Sciatic nerve (tissue), 2 donors: ENCODE measurements around the gene RAET1L. TPM values are rescaled to one million over a fixed set of nuclear protein-coding genes. Genes with fewer than 3 reads are reported as not detected.
"Not testable (repeated sequence)": the region's sequence is repeated elsewhere in the genome, so short reads cannot be mapped to it uniquely, and the experiment has no call there.

ENCODE experiments used
- ATAC-seq: fragments of 200-7000 bp; cut with Tn5 transposase; one replicate; pipeline ENCODE4 v1.9.1; 2020; ENCODE audit warnings: mild to moderate bottlenecking, moderate library complexity
- DNase-seq: peaks from one replicate; pipeline ENCODE4 v3.0.0-alpha.2; 2020; ENCODE audit warnings: low spot score
- intact Hi-C: fragments of 100-400 bp; cut with DNase I; formaldehyde crosslinking; loops from one replicate; pipeline ENCODE4 v1.14.2; 2022
- total RNA-seq: library from RNA; stranded (reverse); fragmentation: NEBNext Ultra II Directional; extraction: Animal tissue kit (Norgen Biotek cat#: 25700); gene quantifications from one replicate; pipeline ENCODE4 v1.2.1, GENCODE V29; 2021
- donor health status: DM: no; HTN: no; CAD: no.
- donor health status: DM: no; HTN: no; CAD: no.

Gene RAET1L
- total RNA-seq, 1 donor from 2014 or later: not detected

GRCh38 chr6:149975400-149975799 lies 49.9 kb downstream of the RAET1L start:
- ATAC-seq (no peak), DNase-seq (no peak)
- intact Hi-C loops: no loop called here

GRCh38 chr6:149974825-149975224 lies 50.5 kb downstream of the RAET1L start:
- ATAC-seq: no peak
- DNase-seq: no peak
- intact Hi-C loops: no loop called here

DNA sequence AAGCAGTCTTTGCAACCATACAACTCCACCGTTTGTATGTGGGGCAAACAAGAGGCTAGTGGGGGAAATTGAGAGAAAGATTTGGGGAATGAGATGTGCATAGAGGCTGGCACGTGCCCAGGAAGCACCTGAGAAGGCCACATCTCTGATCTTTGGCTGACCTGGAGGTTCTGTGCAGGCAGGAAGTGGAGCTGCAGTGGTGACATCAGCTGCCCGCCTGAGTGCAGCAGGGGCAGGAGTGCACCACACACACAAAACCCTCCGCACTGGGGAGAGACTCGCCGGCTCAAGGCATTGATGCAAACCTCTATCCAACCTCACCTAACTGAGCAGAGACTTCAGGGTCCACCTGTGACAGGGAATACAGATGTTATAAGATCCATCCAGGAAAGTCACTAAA lies 50.9 kb downstream of the RAET1L start:
- ATAC-seq, intact Hi-C loops, DNase-seq: not testable (repeated sequence)

DNA sequence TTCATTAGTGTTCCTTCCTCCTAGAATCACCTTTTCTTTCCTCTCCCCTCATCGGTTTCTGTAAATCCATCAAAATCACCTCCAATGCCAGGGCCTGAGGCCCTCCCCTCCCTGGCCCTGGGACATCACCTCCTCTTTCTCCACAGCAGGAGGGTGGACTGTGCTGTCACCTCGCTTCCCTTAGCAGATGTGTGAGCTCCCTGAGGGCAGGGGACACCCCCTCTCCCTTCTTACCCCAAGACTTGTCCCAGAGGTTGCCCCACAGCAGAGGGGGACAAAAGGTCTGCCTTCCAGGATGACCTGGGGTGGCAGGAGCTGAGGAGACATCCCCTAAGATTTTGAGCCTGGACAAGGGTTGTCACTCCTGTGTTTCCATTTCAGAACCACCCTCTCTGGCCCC lies 55.7 kb downstream of the RAET1L start:
- DNase-seq (no peak), ATAC-seq (no peak)
- intact Hi-C loops: no loop called here

- ATAC-seq, DNase-seq, intact Hi-C loops: not testable (repeated sequence)
These were observed 56.4 kb downstream of the RAET1L start for GRCh38 chr6:149968909-149969308.

Other genes starting within 250 kb of the RAET1L start
- 34.0 TPM for gene LRP11, start 161.2 kb downstream of the RAET1L start, total RNA-seq
- gene RAET1E, start 127.4 kb downstream of the RAET1L start, total RNA-seq: 0.80 TPM
- 0.53 TPM for gene RAET1G, start 102.4 kb downstream of the RAET1L start, total RNA-seq
- 0.27 TPM for gene ULBP2, start 83.5 kb downstream of the RAET1L start, total RNA-seq
- not detected for gene ULBP1, start 61.6 kb downstream of the RAET1L start, total RNA-seq
- 2.9 TPM for gene ULBP3, start 43.6 kb upstream of the RAET1L start, total RNA-seq
- 0.27 TPM for gene PPP1R14C, start 117.5 kb upstream of the RAET1L start, total RNA-seq